H9 (cell line): Measurements from ENCODE around the gene VWA5B1. TPM values are rescaled to one million over a fixed set of nuclear protein-coding genes. Genes with fewer than 3 reads are reported as not detected.

Experiments used
- DNase-seq: peaks from one replicate; pipeline ENCODE4 v3.0.0-alpha.2; 2017
- H2AFZ ChIP-seq: one replicate; pipeline ENCODE4 v1.6.1; 2013; ENCODE audit warnings: mild to moderate bottlenecking, low read length, control low read depth, moderate library complexity
- H2AK5ac ChIP-seq: 2 replicates; pipeline ENCODE4 v1.6.1; 2013; ENCODE audit warnings: low read length, control low read depth, mixed read lengths; ENCODE audit not compliant: insufficient read length
- H2BK120ac ChIP-seq: one replicate; pipeline ENCODE4 v1.6.1; 2013; ENCODE audit warnings: low read depth, mild to moderate bottlenecking, low read length, control low read depth, inconsistent platforms; ENCODE audit not compliant: poor library complexity, severe bottlenecking
- H2BK12ac ChIP-seq: 2 replicates; pipeline ENCODE4 v1.6.1; 2013; ENCODE audit warnings: low read length, control low read depth, mixed read lengths, low read depth; ENCODE audit not compliant: insufficient read length
- H2BK15ac ChIP-seq: 2 replicates; pipeline ENCODE4 v1.6.1; 2013; ENCODE audit warnings: low read depth, low read length, control low read depth
- H2BK20ac ChIP-seq: one replicate; pipeline ENCODE4 v1.6.1; 2013; ENCODE audit warnings: low read depth, mild to moderate bottlenecking, low read length, control low read depth, inconsistent platforms; ENCODE audit not compliant: poor library complexity, severe bottlenecking
- H2BK5ac ChIP-seq: 2 replicates; pipeline ENCODE4 v1.6.1; 2013; ENCODE audit warnings: low read length, control low read depth, mixed read lengths; ENCODE audit not compliant: insufficient read length
- H3K14ac ChIP-seq: 2 replicates; pipeline ENCODE4 v1.6.1; 2013; ENCODE audit warnings: low read length, control low read depth; ENCODE audit not compliant: insufficient read depth
- H3K18ac ChIP-seq: 2 replicates; pipeline ENCODE4 v1.6.1; 2013; ENCODE audit warnings: low read depth, mild to moderate bottlenecking, mixed read lengths, low read length, control low read depth; ENCODE audit not compliant: insufficient read length
- H3K23ac ChIP-seq: 2 replicates; pipeline ENCODE4 v1.6.1; 2013; ENCODE audit warnings: low read length, control low read depth, mixed read lengths, low read depth; ENCODE audit not compliant: insufficient read length
- H3K23me2 ChIP-seq: 2 replicates; pipeline ENCODE4 v1.6.1; 2013; ENCODE audit warnings: low read depth, mild to moderate bottlenecking, mixed read lengths, low read length, control low read depth; ENCODE audit not compliant: insufficient read length, poor library complexity, severe bottlenecking
- H3K27ac ChIP-seq: 2 replicates; pipeline ENCODE4 v1.5.1; 2013; ENCODE audit warnings: low read length, control low read depth, mixed read lengths, low read depth; ENCODE audit not compliant: insufficient read length
- H3K27me3 ChIP-seq: 2 replicates; pipeline ENCODE4 v1.6.1; 2013; ENCODE audit warnings: low read length, control low read depth, inconsistent platforms; ENCODE audit not compliant: insufficient read depth
- H3K4ac ChIP-seq: 2 replicates; pipeline ENCODE4 v1.6.1; 2013; ENCODE audit warnings: low read depth, mild to moderate bottlenecking, control low read depth, inconsistent platforms, low read length, moderate library complexity
- H3K4me1 ChIP-seq: 2 replicates; pipeline ENCODE4 v1.6.1; 2013; ENCODE audit warnings: low read length, control low read depth, inconsistent platforms; ENCODE audit not compliant: insufficient read depth
- H3K4me2 ChIP-seq: 2 replicates; pipeline ENCODE4 v1.6.1; 2013; ENCODE audit warnings: low read length, control low read depth, mixed read lengths; ENCODE audit not compliant: insufficient read length, insufficient read depth
- H3K56ac ChIP-seq: 2 replicates; pipeline ENCODE4 v1.6.1; 2013; ENCODE audit warnings: low read depth, mild to moderate bottlenecking, mixed read lengths, low read length, control low read depth; ENCODE audit not compliant: insufficient read length
- H3K79me1 ChIP-seq: 2 replicates; pipeline ENCODE4 v1.6.1; 2013; ENCODE audit warnings: low read depth, mild to moderate bottlenecking, moderate library complexity, low read length, control low read depth, inconsistent platforms; ENCODE audit not compliant: insufficient read depth, poor library complexity, severe bottlenecking
- H3K79me2 ChIP-seq: 2 replicates; pipeline ENCODE4 v1.6.1; 2013; ENCODE audit warnings: low read length, control low read depth, inconsistent platforms; ENCODE audit not compliant: insufficient read depth
- H3K9ac ChIP-seq: 2 replicates; pipeline ENCODE4 v1.6.1; 2013; ENCODE audit warnings: low read length, control low read depth, mixed read lengths; ENCODE audit not compliant: insufficient read length; ENCODE audit errors: extremely low read depth
- H3K9me3 ChIP-seq: one replicate; pipeline ENCODE4 v1.6.1; 2013; ENCODE audit warnings: low read depth, low read length, inconsistent platforms; ENCODE audit not compliant: control insufficient read depth
- H3T11ph ChIP-seq: one replicate; pipeline ENCODE4 v1.6.1; 2013; ENCODE audit warnings: mild to moderate bottlenecking, low read length, control low read depth, inconsistent platforms
- H4K20me1 ChIP-seq: one replicate; pipeline ENCODE4 v1.6.1; 2013; ENCODE audit not compliant: control insufficient read depth, insufficient read length, insufficient read depth
- H4K5ac ChIP-seq: 2 replicates; pipeline ENCODE4 v1.6.1; 2013; ENCODE audit warnings: low read depth, mild to moderate bottlenecking, mixed read lengths, low read length, control low read depth; ENCODE audit not compliant: insufficient read length
- H4K8ac ChIP-seq: replicated peaks from 2 replicates; pipeline ENCODE4 v1.6.1; 2013; ENCODE audit warnings: low read length, control low read depth, mixed read lengths, low read depth; ENCODE audit not compliant: insufficient read length
- H4K91ac ChIP-seq: 2 replicates; pipeline ENCODE4 v1.6.1; 2013; ENCODE audit warnings: low read depth, mild to moderate bottlenecking, moderate library complexity, mixed read lengths, low read length, control low read depth; ENCODE audit not compliant: insufficient read length
- H3K27ac Mint-ChIP-seq, 3 experiments: 2 replicates in 2 of 3; 3 replicates in 1 of 3; pipeline ENCODE4 v1.8.0; 2020 to 2021; ENCODE audit warnings: mixed read lengths in 3 of 3, mild to moderate bottlenecking in 1 of 3, moderate library complexity in 1 of 3
- H3K27me3 Mint-ChIP-seq: 2 replicates; pipeline ENCODE4 v1.8.0; 2021; ENCODE audit warnings: low read depth, mild to moderate bottlenecking, moderate library complexity, mixed read lengths
- H3K36me3 Mint-ChIP-seq, 3 experiments: 2 replicates in 2 of 3; 3 replicates in 1 of 3; pipeline ENCODE4 v1.8.0; 2020 to 2021; ENCODE audit warnings: low read depth in 3 of 3, mixed read lengths in 3 of 3; ENCODE audit not compliant: insufficient read depth in 1 of 3
- H3K4me1 Mint-ChIP-seq, 2 experiments: 2 replicates each; pipeline ENCODE4 v1.8.0; 2020; ENCODE audit warnings: mixed read lengths in 2 of 2
- H3K4me3 Mint-ChIP-seq, 2 experiments: 2 replicates in 1 of 2; 3 replicates in 1 of 2; pipeline ENCODE4 v1.8.0; 2020 to 2021; ENCODE audit warnings: mild to moderate bottlenecking in 2 of 2, mixed read lengths in 2 of 2, moderate library complexity in 1 of 2
- H3K9me3 Mint-ChIP-seq, 2 experiments: 2 replicates in 1 of 2; 3 replicates in 1 of 2; pipeline ENCODE4 v1.8.0; 2020; ENCODE audit warnings: mild to moderate bottlenecking in 2 of 2, mixed read lengths in 2 of 2, moderate library complexity in 1 of 2
- WGBS: extraction: QIAGEN DNeasy Blood & Tissue Kit; methylation state at CpG from one replicate; pipeline ENCODE4 v1.1.7; 2013; ENCODE audit warnings: missing lambda C conversion rate, low lambda C conversion rate, mixed read lengths; ENCODE audit not compliant: insufficient read length; ENCODE audit errors: extremely low coverage; 5-methylcytosine and 5-hydroxymethylcytosine counted together
- total RNA-seq: library from RNA; stranded (reverse); gene quantifications from 2 replicates; pipeline ENCODE4 v1.2.1, GENCODE V29; 2021
- TF ChIP-seq, protein P1 (sequence below): fragments of 200-600 bp; sonication (generic); conservative IDR thresholded peaks from 3 replicates; pipeline ENCODE4 v1.8.0; 2021; ENCODE audit warnings: antibody characterized with exemption, mild to moderate bottlenecking

The VWA5B1 gene
- total RNA-seq, 1 experiment from 2014 or later, result not detected

DNA sequence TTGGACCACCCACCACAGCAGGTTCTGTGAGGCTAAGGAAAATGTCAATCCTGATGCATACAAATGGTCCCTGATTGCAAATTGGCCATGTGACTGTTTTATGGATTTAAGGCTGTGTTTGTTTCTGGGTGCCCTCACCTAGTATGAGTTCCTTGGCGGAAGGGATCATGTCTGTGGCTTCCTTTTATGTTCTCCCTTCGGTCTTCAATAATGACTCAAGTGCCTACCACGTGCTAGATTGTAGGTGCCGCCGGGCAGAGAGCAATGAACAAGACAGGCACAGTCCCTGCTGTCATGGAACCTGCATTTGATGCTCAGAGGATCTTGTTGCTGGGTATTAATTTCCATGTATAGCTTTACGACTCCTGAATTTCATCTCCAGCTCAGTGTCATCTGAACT is 9.8 kb upstream of the VWA5B1 start:
- Histone ChIP-seq H3K23me2 (no peaks in the 10 kb centered on the region), H2AK5ac (no peak overlapping the region), H3K27me3 (no peaks in the 10 kb centered on the region), H3K79me2 (no peaks in the 10 kb centered on the region), H4K91ac (no peak overlapping the region), H3K4me1 (peaks cover 10% of the 10 kb centered on the region; the same call in 1 of the 2 replicates), H3K4me2 (no peak overlapping the region), H3K9me3 (no peaks in the 10 kb centered on the region), H2AFZ (no peak overlapping the region), H3K23ac (no peak overlapping the region), H2BK5ac (no peak overlapping the region), H3K9ac (no peak overlapping the region), H4K20me1 (peaks cover 4% of the 10 kb centered on the region), H3K14ac (no peak overlapping the region), H2BK12ac (no peak overlapping the region), H4K5ac (no peak overlapping the region), H3K18ac (no peak overlapping the region), H4K8ac (no peak overlapping the region), H3K4ac (no peak overlapping the region), H2BK15ac (no peak overlapping the region), H3K79me1 (no peaks in the 10 kb centered on the region), H2BK20ac (no peak overlapping the region), H3K56ac (no peak overlapping the region), H2BK120ac (no peak overlapping the region), H3K27ac (no peak overlapping the region), H3T11ph (no peak overlapping the region)
- Mint-ChIP-seq H3K9me3 (peaks cover 7 to 11% of the 10 kb centered on the region in 2 experiments), H3K27ac (no peak overlapping the region), H3K4me3 (no peak overlapping the region), H3K36me3 (no peaks in the 10 kb centered on the region; a peak in 3 of 7 replicates), H3K4me1 (peaks cover 29 to 38% of the 10 kb centered on the region in 2 experiments), H3K27me3 (peaks cover 38% of the 10 kb centered on the region)
- DNase-seq, result no peak
- no CpG with 5 or more reads among the region's 6 CpGs for WGBS
- TF ChIP-seq, protein P1, sequence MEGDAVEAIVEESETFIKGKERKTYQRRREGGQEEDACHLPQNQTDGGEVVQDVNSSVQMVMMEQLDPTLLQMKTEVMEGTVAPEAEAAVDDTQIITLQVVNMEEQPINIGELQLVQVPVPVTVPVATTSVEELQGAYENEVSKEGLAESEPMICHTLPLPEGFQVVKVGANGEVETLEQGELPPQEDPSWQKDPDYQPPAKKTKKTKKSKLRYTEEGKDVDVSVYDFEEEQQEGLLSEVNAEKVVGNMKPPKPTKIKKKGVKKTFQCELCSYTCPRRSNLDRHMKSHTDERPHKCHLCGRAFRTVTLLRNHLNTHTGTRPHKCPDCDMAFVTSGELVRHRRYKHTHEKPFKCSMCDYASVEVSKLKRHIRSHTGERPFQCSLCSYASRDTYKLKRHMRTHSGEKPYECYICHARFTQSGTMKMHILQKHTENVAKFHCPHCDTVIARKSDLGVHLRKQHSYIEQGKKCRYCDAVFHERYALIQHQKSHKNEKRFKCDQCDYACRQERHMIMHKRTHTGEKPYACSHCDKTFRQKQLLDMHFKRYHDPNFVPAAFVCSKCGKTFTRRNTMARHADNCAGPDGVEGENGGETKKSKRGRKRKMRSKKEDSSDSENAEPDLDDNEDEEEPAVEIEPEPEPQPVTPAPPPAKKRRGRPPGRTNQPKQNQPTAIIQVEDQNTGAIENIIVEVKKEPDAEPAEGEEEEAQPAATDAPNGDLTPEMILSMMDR, result no peak
